Transverse colon (tissue), 4 donors: ENCODE measurements around the gene NUP210.

ENCODE experiments used
- EP300 ChIP-seq: sonication (generic); formaldehyde crosslinking; IDR thresholded peaks from one replicate; pipeline ENCODE4 v1.6.1; 2017; ENCODE audit warnings: antibody characterized with exemption, low read depth
- POLR2A ChIP-seq: fragments of 450-650 bp; IDR thresholded peaks from one replicate; pipeline ENCODE4 v1.6.1; 2016; ENCODE audit warnings: antibody characterized with exemption, mild to moderate bottlenecking, moderate library complexity
- POLR2AphosphoS5 ChIP-seq, 3 donors: sonication (generic); formaldehyde crosslinking; IDR thresholded peaks; one replicate each; pipeline ENCODE4 v1.6.1; 2016; ENCODE audit warnings: antibody characterized with exemption in 3 of 3
- TF ChIP-seq, protein P1 (sequence below), 5 experiments: fragments of 200-600 bp in 3 of 5; fragments of 450-650 bp in 2 of 5; sonication (generic) in 3 of 5; IDR thresholded peaks; 1 replicate in 2 of 5; 2 replicates in 3 of 5; pipeline ENCODE4 v1.5.1; 2016 to 2017; ENCODE audit warnings: antibody characterized with exemption in 5 of 5, inconsistent platforms in 3 of 5, mild to moderate bottlenecking in 2 of 5, moderate library complexity in 1 of 5

DNA sequence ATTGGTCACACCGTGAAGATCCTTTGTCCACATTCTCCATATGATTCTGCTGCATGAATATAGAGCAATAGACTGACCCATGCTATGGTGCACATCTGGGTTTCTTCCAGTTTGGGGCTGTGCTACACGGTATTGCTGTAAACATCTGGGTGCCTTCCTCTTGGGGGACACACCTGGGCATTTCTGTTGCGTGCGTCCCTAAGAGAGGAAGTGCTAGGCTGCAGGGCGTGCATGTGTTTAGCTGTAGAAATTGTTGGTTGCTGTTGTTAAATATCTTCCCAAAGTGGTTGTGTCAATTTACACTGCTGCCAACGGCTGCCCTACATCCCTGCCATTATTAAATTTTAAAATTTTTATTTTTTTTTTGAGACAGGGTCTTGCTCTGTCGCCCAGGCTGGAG lies 52.4 kb downstream of the NUP210 start:
- TF ChIP-seq, protein P1, sequence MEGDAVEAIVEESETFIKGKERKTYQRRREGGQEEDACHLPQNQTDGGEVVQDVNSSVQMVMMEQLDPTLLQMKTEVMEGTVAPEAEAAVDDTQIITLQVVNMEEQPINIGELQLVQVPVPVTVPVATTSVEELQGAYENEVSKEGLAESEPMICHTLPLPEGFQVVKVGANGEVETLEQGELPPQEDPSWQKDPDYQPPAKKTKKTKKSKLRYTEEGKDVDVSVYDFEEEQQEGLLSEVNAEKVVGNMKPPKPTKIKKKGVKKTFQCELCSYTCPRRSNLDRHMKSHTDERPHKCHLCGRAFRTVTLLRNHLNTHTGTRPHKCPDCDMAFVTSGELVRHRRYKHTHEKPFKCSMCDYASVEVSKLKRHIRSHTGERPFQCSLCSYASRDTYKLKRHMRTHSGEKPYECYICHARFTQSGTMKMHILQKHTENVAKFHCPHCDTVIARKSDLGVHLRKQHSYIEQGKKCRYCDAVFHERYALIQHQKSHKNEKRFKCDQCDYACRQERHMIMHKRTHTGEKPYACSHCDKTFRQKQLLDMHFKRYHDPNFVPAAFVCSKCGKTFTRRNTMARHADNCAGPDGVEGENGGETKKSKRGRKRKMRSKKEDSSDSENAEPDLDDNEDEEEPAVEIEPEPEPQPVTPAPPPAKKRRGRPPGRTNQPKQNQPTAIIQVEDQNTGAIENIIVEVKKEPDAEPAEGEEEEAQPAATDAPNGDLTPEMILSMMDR (IDR thresholded peaks at IDR 0.05): no peak
- no peak for TF ChIP-seq EP300
- TF ChIP-seq POLR2A: no peak
- TF ChIP-seq POLR2AphosphoS5 (IDR thresholded peaks at IDR 0.05): no peak
